Measurements from ENCODE around the gene AGRN.
"Not testable (repeated sequence)": the region's sequence is repeated elsewhere in the genome, so short reads cannot be mapped to it uniquely, and the experiment has no call there.

AGRN gene

DNA sequence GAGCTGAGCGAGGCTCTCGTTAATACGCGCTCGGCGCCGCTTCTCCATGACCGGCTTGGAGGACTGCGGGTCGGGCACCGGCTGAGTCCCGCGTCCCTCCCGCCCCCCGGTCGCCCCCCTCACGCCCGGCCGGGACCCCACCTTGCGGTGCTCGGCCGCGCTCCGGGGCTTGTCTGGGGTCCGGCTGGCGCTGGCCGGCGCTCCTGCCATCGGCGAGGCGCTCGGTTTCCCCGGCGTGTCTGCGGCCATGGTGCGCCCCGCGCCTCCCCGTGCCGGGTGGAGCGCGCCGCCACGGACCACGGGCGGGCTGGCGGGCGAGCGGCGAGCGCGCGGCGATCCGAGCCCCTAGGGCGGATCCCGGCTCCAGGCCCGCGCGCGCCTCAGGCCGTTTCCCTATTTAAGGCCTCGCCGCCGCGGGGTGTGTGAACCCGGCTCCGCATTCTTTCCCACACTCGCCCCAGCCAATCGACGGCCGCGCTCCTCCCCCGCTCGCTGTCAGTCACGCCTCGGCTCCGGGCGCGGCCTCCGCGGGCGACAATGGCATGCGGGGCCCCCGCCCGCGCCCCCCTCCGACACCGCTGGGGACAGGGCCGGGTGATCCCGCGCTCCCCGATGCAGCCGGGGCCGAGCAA lies 20.1 kb upstream of the AGRN start, which contains the start of gene HES4:
Gene HES4, minus strand, starts transcription at position 373 of the 632 bp plus-strand sequence. Its CDS starts 124 bp downstream, at position 249.
- no peak for DNase-seq

- peak; percentile 95 for DNase-seq
Measured at GRCh38 chr1:1000357-1001056, 19.4 kb upstream of the AGRN start.

DNA sequence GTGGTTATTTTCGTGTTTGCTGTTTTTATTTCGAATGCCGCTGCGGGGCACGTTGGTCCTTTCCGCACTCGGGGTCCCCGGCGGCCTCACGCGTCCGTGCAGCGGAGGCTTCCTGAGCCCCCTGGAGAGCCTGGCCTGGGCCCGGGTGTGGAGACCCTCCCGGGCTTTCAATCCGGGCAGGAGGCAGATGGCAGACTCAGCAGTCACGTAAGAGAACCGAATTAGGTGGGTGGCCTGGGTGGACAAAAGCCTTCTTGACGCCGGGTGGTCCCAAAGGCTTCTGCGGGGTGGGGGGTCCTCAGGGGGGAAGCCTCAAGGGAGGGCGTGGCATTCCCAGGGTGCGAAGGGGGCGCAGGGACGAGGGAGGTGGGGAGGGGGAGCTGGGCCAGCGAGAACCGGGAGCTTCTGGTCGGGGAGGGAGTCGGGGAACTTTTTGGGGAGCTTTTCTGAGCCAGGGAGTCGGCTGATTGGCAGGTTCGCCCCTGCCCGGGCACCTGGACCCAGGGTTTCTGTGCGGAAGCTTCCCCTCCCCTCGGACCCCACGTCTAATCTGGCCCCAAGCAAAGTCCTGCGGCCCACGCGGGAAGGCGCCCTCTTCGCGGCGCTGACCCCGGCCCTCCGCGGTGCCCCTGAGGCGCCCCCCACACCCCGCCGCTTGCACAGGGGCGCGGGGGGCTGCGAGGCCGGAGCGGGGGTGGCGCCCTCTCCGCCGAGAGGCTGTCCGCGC lies 18.7 kb upstream of the AGRN start:
- no peak for DNase-seq

GRCh38 chr1:1003618-1004419 lies 16.1 kb upstream of the AGRN start:
- DNase-seq, result no peak

- no peak for DNase-seq
Measured at GRCh38 chr1:1004420-1004779, 15.5 kb upstream of the AGRN start.

DNA sequence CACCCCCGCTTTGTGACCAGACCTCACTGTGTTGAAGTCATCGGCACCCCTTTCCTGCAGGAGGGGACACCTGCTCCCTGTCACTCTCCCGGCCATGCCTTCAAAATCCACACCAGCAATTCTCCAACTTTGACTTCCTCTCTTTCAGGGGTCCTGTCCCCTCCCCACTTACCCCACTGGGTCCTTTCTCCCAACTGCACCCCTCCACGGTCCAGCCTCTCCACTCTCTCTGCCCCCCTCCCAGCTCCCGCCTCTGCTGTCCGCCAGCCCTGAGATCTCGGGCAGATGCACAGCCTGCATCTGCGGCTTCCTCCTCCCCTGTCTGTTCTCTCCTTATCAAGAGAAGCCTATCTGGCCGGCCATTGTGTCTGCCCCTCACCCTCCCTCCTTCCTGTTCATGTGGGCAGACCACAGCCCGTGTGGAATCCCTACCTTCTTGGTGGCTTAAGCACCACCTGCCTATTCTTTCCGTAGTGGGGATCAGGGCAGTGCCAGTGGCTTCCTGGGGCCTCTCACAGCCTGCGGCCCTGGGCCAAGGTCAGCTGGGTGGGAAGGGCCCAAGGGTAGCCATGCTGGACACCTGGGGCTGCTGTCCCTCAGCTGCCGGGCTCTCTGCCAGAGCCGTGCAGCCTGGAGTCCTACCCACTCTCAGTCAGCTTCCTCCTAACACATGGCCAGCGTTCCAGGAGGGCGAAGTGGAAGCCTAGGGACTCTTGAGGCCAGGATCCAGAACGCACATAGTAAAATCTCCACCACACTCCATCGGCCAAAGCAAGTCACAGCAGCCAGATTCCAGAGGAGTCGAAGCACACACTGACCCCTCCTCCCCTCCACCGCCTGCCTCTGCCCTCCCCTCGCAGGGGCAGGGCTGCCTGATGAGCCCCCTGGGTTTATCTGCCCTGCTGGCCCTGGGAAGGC lies 14.9 kb upstream of the AGRN start:
- DNase-seq, result peak; percentile 61

GRCh38 chr1:1005774-1006304 lies 14.1 kb upstream of the AGRN start:
- no peak for DNase-seq

DNA sequence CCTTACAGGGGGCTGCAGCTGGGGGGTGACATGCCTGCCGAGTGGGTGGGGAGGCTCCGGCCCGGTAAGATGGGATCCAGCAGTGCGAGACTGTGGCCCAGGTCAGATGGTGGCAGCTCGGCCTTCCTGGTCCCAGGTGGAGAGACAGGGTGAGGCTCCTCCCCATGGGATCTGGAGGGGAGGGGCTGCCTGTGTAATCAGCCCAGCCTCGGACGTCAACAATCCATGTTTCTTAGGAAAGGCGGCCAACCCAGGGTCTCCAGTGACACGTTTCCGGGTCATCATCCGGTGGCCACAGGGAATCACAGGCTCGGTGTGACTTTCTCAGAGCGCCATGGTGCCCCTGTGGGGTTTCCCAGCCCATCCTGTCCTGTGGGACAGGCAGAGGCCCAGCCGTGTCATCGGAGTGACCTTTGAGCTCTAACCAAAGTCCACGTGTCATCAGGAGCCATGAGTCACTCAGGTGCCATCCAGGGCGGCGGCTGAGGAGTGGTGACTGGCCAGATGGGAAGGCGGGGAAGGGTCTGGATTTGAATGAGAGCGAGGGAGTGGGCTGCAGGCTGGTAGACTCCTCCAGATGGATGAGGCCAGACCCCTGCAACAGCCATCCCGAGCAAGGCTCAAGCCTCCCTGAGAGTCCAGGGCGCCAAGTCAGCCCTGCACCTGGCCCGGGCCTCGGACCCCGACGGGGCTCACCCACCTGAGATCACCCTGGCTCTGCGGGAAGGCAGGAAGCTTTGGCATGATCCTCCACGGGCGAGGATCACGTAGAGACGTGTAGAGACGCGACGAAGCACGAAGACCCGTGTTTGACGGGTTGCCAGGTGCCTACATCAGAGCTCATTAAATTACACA lies 13.4 kb upstream of the AGRN start:
- DNase-seq, result no peak

DNA sequence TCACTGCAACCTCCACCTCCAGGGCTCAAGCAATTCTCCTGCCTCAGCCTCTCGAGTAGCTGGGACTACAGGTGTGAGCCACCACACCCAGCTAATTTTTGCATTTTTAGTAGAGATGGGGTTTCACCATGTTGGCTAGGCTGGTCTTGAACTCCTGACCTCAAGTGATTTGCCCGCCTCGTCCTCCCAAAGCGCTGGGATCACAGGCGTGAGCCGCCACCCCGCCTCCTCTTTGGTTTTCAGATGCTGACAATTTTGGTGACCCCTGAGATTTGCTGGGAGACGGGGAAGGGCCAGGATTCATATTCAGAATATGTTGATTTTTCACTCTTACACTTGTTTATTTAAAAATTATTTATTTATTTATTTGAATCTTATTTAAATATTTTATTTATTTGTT lies 9.8 kb upstream of the AGRN start:
- not testable (repeated sequence) for DNase-seq

- DNase-seq, result no peak
Measured at GRCh38 chr1:1011396-1011949, 8.4 kb upstream of the AGRN start.

DNA sequence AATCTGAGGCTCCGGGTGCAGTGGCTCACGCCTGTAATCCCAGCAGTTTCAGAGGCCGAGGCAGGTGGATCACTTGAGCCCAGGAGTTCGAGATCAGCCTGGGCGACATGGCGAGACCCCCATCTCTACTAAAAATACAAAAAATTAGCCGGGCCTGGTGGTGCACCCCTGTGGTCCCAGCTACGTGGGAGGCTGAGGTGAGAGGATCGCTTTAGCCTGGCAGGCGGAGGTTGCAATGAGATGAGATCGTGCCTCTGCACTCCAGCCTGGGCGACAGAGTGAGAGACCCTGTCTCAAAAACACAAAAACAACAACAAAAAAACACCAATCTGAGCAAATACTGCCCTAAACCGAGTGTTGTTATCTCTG lies 7.2 kb upstream of the AGRN start:
- DNase-seq, result not testable (repeated sequence)

DNA sequence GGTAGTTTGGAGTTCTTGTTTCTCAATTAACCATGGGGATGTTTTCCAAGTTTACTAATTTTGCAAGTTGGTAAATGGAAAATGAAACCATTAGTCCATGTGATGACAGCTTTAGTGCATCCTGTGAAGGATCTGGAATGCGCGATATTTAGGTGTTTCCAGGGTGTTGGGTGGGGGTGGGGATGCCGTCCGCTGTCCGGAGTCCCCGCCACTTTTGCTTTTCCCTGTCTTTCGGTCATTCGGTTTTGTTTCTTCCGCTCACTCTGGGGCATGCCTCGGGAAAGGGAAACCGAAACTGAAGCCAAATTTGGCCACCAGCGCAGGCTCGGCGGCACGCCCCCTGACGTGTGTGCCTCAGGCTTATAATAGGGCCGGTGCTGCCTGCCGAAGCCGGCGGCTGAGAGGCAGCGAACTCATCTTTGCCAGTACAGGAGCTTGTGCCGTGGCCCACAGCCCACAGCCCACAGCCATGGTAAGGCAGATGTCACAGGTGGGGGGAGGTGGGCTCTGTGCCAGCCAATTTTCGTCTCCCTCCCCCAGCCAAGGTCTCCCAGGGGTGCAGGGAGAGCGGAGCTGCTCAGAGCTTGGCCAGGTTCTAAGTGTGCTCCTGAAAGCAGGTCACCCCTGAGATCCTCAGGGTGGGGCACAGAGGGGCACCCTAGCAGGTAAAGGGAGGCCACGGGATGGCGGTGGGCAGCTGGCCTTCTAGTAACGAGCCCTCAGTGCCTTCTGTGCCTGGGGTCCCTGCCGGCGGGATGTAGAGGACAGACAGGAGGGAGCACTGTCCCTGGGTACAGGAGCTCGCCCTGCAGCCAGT lies 6.6 kb upstream of the AGRN start, which contains the start of gene ISG15:
Gene ISG15, plus strand, starts transcription at position 393 of the 817 bp plus-strand sequence. Its CDS starts 77 bp downstream, at position 470.
- peak; percentile 77 for DNase-seq

- peak; percentile 45 for DNase-seq
Measured at GRCh38 chr1:1013922-1014648, 5.8 kb upstream of the AGRN start.

DNA sequence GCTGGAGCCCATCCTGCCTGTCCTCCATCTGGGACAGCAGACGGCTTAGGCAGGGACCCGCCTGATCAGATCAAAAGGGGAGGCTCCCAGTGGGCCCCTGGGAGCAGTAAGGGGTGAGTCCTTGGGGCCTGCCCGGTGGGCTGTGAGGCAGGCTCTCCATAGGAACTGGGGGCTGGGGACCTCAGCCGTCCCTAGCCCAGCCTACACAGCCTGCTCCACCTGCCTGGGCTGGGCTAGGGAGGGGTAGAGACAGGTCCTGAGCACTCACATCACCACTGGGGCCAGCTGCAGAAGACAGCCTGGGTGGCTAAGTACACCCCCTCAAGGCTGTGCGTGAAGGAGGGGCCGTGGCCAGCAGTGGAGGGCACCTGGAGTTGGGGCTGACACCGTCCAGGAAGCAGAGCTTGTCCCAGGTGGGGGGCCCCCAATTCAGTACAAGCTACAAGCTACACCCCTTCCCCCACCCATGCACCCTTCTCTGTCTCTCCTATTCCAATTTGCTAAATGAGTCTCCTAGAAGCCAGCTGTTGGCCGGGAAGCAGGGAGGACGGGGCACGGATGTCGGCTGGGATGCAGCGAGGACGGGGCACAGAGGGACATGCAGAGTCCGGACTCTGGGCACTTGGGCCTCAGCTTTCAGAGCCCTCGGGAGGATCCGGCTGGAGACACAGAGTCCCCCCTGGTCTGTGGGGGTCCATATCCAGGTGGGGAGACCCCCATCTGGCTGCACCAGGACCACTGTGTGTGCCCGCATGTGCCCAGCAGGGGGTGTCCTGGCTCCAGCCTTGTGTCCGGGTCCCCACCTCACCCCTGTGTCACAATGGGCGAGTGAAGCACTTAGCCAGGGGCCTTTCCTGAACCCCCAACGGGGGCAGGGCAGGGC lies 4.9 kb upstream of the AGRN start:
- no peak for DNase-seq

DNA sequence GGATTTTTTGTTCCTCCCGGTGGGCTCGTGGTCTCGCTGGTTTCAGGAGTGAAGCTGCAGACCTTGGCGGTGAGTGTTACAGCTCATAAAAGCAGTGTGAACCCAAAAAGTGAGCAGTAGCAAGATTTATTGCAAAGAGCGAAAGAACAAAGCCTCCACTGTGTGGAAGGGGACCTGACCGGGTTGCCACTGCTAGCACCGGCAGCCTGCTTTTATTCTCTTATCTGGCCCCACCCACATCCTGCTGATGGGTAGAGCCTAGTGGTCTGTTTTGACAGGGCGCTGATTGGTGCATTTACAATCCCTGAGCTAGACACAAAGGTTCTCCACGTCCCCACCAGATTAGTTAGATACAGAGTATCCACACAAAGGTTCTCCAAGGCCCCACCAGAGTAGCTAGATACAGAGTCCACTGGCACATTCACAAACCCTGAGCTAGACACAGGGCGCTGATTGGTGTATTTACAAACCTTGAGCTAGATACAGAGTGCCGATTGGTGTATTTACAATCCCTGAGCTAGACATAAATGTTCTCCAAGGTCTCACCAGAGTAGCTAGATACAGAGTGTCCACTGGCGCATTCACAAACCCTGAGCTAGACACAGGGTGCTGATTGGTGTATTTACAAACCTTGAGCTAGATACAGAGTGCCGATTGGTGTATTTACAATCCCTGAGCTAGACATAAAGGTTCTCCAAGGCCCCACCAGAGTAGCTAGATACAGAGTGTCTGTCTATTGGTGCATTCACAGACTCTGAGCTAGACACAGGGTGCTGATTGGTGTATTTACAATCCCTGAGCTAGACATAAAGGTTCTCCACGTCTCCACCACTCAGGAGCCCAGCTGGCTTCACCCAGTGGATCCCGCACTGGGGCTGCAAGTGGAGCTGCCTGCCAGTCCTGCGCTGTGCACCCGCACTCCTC lies 2.3 kb upstream of the AGRN start:
- DNase-seq, result not testable (repeated sequence)

DNA sequence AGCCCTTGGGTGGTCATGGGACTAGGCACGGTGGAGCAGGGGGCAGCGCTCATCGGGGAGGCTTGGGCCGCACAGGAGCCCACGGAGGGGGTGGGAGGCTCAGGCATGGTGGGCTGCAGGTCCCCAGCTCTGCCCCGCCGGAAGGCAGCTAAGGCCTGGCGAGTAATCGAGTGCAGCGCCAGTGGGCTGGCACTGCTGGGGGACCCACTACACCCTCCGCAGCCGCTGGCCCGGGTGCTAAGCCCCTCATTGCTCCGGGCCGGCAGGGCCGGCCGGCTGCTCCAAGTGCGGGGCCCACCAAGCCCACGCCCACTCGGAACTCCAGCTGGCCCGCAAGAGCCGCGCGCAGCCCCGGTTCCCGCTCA lies 1.6 kb upstream of the AGRN start:
- not testable (repeated sequence) for DNase-seq
